Tibial nerve (tissue), 4 donors: ENCODE results near the gene PTPRD. TPM values are rescaled to one million over a fixed set of nuclear protein-coding genes. Genes with fewer than 3 reads are reported as not detected.

ENCODE experiments used
- DNase-seq, 2 donors: peaks; one replicate each; pipeline ENCODE4 v3.0.0-alpha.2; 2019; ENCODE audit warnings: low spot score in 2 of 2
- H3K27ac ChIP-seq, 4 donors: fragments of 200-600 bp; sonication (generic) in 3 of 4; one replicate each; pipeline ENCODE4 v1.5.1; 2017 to 2019; ENCODE audit warnings: mild to moderate bottlenecking in 1 of 4
- H3K27me3 ChIP-seq, 2 donors: fragments of 200-600 bp; sonication (generic) in 1 of 2; one replicate each; pipeline versions ENCODE4 v1.5.1 to v1.6.0; 2017 to 2019
- H3K36me3 ChIP-seq, 3 donors: fragments of 200-600 bp; sonication (generic); one replicate each; pipeline ENCODE4 v1.5.1; 2018 to 2019
- H3K4me1 ChIP-seq, 4 donors: fragments of 200-600 bp; sonication (generic) in 3 of 4; one replicate each; pipeline ENCODE4 v1.5.1; 2017 to 2019
- H3K4me3 ChIP-seq, 4 donors: fragments of 200-600 bp; sonication (generic) in 3 of 4; one replicate each; pipeline ENCODE4 v1.5.1; 2017 to 2019; ENCODE audit warnings: mild to moderate bottlenecking in 1 of 4, moderate library complexity in 1 of 4
- H3K9me3 ChIP-seq, 4 donors: fragments of 200-600 bp; sonication (generic) in 3 of 4; one replicate each; pipeline ENCODE4 v1.5.1; 2017 to 2019
- EP300 ChIP-seq, 2 donors: sonication (generic); formaldehyde crosslinking; IDR thresholded peaks; one replicate each; pipeline ENCODE4 v1.6.1; 2017; ENCODE audit warnings: antibody characterized with exemption in 2 of 2, mild to moderate bottlenecking in 1 of 2
- POLR2A ChIP-seq, 2 donors: fragments of 450-650 bp; IDR thresholded peaks; one replicate each; pipeline ENCODE4 v1.6.1; 2017; ENCODE audit warnings: antibody characterized with exemption in 2 of 2, mild to moderate bottlenecking in 2 of 2, moderate library complexity in 2 of 2
- WGBS, 2 donors: methylation state at CpG; one replicate each; pipeline ENCODE4 v1.1.5; 2018; 5-methylcytosine and 5-hydroxymethylcytosine counted together
- total RNA-seq, 4 donors: library from RNA; depleted of rRNA; stranded (reverse); fragments of >200 nt; gene quantifications; one replicate each; pipeline ENCODE4 v1.1.0, GENCODE V29; 2016
- TF ChIP-seq, protein P1 (sequence below), 5 experiments: fragments of 200-600 bp in 3 of 5; fragments of 450-650 bp in 2 of 5; sonication (generic) in 3 of 5; IDR thresholded peaks; one replicate each; pipeline ENCODE4 v1.5.1; 2016 to 2019; ENCODE audit warnings: antibody characterized with exemption in 5 of 5, mild to moderate bottlenecking in 3 of 5, moderate library complexity in 2 of 5

The PTPRD gene
- total RNA-seq, 4 donors from 2014 or later = 1.7 to 13.2 (median 5.1) TPM

DNA sequence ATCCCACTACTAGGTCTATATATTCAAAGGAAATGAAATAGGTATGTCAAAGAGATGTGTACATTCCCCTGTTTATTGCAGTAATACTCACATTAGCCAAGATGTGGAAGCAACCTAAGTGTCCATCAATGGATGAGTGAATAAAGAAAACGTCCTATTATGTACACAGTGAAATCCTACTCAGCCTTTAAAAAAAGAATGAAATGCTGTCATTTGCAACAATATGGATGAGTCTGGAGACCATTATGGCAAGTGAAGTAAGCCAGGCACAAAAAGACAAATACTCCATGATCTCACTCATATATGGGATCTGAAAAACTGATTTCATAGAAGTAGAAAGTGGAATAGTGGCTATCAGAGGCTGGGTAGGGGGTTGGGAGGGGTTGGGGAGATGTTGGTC, 1904.1 kb downstream of the PTPRD start:
- no peak overlapping the region for H3K27ac ChIP-seq
- 63 to 69% methylated on average over 1 of the region's 1 CpG for WGBS, 2 donors
- H3K27me3 ChIP-seq = no peaks in the 10 kb centered on the region
- H3K4me3 ChIP-seq = no peak overlapping the region
- H3K9me3 ChIP-seq = no peaks in the 10 kb centered on the region
- no peak for DNase-seq
- H3K4me1 ChIP-seq = peaks cover 0 to 3% (median 0%) of the 10 kb centered on the region in 4 donors
- no peak for TF ChIP-seq POLR2A (IDR thresholded peaks at IDR 0.05)
- no peak for TF ChIP-seq EP300 (IDR thresholded peaks at IDR 0.05)
- TF ChIP-seq, protein P1, sequence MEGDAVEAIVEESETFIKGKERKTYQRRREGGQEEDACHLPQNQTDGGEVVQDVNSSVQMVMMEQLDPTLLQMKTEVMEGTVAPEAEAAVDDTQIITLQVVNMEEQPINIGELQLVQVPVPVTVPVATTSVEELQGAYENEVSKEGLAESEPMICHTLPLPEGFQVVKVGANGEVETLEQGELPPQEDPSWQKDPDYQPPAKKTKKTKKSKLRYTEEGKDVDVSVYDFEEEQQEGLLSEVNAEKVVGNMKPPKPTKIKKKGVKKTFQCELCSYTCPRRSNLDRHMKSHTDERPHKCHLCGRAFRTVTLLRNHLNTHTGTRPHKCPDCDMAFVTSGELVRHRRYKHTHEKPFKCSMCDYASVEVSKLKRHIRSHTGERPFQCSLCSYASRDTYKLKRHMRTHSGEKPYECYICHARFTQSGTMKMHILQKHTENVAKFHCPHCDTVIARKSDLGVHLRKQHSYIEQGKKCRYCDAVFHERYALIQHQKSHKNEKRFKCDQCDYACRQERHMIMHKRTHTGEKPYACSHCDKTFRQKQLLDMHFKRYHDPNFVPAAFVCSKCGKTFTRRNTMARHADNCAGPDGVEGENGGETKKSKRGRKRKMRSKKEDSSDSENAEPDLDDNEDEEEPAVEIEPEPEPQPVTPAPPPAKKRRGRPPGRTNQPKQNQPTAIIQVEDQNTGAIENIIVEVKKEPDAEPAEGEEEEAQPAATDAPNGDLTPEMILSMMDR (IDR thresholded peaks at IDR 0.05) = no peak
- no peaks in the 10 kb centered on the region for H3K36me3 ChIP-seq

DNA sequence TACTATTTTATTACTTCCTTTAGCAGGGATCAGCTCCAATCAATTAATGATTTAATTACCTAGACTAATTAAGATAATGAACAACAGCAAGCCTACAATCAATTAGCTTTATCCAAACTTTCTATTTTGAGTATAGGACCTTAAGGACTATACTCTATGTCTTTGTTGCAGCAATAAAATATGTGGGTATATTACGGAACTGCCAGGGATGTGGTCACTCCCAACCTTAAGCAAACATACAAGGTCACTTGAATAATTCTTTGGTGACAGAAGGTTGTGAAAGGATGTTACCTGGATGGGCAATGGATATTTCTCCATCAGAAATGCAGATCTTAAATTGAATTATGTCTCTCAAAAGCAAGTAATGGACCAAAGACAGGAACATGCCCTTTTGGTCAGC, 1905.8 kb downstream of the PTPRD start:
- 95 to 98% methylated on average over 1 of the region's 1 CpG for WGBS, 2 donors
- no peaks in the 10 kb centered on the region for H3K27me3 ChIP-seq
- H3K36me3 ChIP-seq = no peaks in the 10 kb centered on the region
- no peak for DNase-seq
- TF ChIP-seq EP300 (IDR thresholded peaks at IDR 0.05) = no peak
- no peak for TF ChIP-seq POLR2A (IDR thresholded peaks at IDR 0.05)
- TF ChIP-seq, protein P1 (IDR thresholded peaks at IDR 0.05) = no peak
- H3K9me3 ChIP-seq = no peaks in the 10 kb centered on the region
- no peak overlapping the region for H3K27ac ChIP-seq
- peaks cover 0 to 3% (median 0%) of the 10 kb centered on the region in 4 donors for H3K4me1 ChIP-seq
- H3K4me3 ChIP-seq = no peak overlapping the region

DNA sequence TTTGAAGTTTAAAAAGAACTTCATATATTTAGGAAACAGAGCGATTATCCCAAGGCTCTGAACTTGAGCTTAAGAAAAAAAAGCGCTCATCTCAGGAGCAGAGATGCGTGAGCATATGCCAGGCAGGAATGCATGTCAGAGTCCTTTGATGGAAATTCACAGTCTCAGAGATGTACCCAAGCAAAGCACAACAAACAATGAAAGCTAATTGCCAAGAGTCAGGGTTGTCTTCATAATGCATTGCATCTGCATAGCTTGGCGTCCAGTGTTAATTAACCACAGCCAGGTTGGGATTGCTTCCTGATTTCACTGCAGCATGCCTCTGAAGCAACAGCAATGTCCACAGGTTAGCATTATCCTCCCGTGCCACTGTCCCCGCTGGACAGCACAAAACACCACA, 1906.3 kb downstream of the PTPRD start:
- H3K27me3 ChIP-seq = no peaks in the 10 kb centered on the region
- no peaks in the 10 kb centered on the region for H3K9me3 ChIP-seq
- H3K4me1 ChIP-seq = peaks cover 0 to 3% (median 0%) of the 10 kb centered on the region in 4 donors
- no peak for DNase-seq
- H3K27ac ChIP-seq = no peak overlapping the region
- no peaks in the 10 kb centered on the region for H3K36me3 ChIP-seq
- TF ChIP-seq EP300 (IDR thresholded peaks at IDR 0.05) = no peak
- no peak for TF ChIP-seq POLR2A (IDR thresholded peaks at IDR 0.05)
- TF ChIP-seq, protein P1 (IDR thresholded peaks at IDR 0.05) = no peak
- 82 to 84% methylated on average over 6 of the region's 6 CpGs for WGBS, 2 donors
- H3K4me3 ChIP-seq = no peak overlapping the region

DNA sequence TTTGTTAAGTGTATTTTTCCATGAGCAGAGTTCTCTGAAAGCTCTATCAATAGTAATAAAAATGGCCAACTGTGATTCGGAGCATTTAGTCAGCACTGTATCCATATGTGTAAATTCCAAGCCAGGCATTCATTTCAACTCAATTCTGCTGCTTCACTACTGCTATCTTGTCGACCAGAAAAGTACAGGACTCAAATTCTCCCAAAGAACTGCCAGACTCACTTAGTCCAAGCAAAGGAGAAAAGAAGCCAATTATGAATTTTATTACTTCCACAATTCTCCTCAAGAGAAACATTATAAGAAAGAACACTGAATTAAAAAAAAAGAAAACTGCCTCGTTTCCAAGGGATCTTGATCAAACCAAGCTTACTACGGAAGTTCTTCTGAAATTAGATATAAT, 1906.9 kb downstream of the PTPRD start:
- DNase-seq = no peak
- Histone ChIP-seq H3K4me3 (no peak overlapping the region), H3K9me3 (no peaks in the 10 kb centered on the region), H3K27me3 (no peaks in the 10 kb centered on the region), H3K4me1 (peaks cover 0 to 3% (median 0%) of the 10 kb centered on the region in 4 donors), H3K27ac (no peak overlapping the region), H3K36me3 (no peaks in the 10 kb centered on the region)
- WGBS, 2 donors = 46 to 50% methylated on average over 4 of the region's 4 CpGs
- TF ChIP-seq EP300 (IDR thresholded peaks at IDR 0.05) (no peak), POLR2A (IDR thresholded peaks at IDR 0.05) (no peak)
- TF ChIP-seq, protein P1 (IDR thresholded peaks at IDR 0.05) = no peak

DNA sequence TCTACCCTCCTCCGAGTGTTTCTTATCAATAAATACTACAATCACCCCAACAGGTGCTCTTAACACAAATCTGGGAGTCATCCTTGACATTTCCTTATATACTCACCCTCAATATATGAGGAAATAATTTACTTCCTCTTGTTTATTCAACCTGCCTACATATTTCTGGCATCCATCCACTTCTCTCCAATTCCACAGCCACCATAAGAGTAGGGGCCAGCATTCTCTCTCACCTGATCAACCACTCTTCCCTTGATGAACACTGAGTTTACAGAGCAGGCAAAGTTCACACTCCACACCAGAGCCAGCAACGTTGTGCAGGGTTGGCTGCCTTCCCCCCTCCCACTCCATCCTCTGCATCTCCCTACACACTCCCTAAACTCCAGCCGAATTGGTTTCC, 1908.9 kb downstream of the PTPRD start:
- Histone ChIP-seq H3K36me3 (no peaks in the 10 kb centered on the region), H3K4me3 (no peak overlapping the region), H3K27ac (no peak overlapping the region), H3K4me1 (peaks cover 0 to 3% (median 0%) of the 10 kb centered on the region in 4 donors), H3K9me3 (no peaks in the 10 kb centered on the region), H3K27me3 (no peaks in the 10 kb centered on the region)
- DNase-seq = no peak
- TF ChIP-seq EP300 (IDR thresholded peaks at IDR 0.05) = no peak
- TF ChIP-seq, protein P1 (IDR thresholded peaks at IDR 0.05) = no peak
- no peak for TF ChIP-seq POLR2A (IDR thresholded peaks at IDR 0.05)
- 61 to 62% methylated on average over 3 of the region's 3 CpGs for WGBS, 2 donors
